Stimulated activated CD4-positive, alpha-beta T cell treated with anti-CD3 and anti-CD28 coated beads, Interleukin-1b, Interleukin-23, amount 100 ng/mL, for 4 hours (primary cell): Measurements from ENCODE around the gene GMCL1.
A peak's percentile ranks its signal among the peaks of the same experiment; 100 is the strongest.
"Not testable (repeated sequence)": the region's sequence is repeated elsewhere in the genome, so short reads cannot be mapped to it uniquely, and the experiment has no call there.

Source experiments
- DNase-seq, 2 donors: peaks; one replicate each; pipeline ENCODE4 v3.0.0-alpha.2; 2020; ENCODE audit warnings: low read depth in 2 of 2

The GMCL1 gene

DNA sequence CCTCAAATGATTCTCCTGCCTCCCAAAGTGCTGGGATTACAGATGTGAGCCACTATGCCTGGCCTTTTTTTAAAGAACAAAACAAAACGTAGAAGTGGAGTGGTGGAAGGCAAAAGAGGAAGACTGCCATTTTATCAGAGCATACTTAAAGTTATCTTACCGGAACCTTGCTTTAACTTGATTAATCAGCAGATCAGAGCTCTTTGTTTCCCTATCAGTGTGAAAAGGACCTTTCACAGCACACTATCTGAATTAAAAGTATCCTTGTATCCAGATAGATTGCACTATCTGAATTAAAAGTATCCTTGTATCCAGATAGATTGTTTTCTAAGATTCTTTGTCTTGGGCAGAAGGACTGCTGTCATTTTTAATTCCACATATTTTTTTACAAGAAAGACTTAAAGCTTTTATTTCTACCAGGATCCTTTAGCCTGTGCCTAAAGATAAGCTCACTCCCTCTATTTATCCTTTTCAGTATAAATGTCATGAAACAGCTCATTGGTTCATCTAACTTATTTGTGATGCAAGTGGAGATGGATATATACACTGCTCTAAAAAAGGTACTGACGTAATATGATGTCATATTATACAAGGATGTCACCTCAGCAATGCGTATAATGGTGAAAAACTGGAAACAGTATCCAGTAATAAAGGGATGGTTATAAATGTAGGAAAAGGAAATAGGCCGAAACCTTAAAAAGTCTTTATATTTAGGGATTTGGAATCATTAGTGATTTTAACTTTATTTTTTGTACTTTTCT lies 17.8 kb downstream of the GMCL1 start:
- no peak for DNase-seq

DNA sequence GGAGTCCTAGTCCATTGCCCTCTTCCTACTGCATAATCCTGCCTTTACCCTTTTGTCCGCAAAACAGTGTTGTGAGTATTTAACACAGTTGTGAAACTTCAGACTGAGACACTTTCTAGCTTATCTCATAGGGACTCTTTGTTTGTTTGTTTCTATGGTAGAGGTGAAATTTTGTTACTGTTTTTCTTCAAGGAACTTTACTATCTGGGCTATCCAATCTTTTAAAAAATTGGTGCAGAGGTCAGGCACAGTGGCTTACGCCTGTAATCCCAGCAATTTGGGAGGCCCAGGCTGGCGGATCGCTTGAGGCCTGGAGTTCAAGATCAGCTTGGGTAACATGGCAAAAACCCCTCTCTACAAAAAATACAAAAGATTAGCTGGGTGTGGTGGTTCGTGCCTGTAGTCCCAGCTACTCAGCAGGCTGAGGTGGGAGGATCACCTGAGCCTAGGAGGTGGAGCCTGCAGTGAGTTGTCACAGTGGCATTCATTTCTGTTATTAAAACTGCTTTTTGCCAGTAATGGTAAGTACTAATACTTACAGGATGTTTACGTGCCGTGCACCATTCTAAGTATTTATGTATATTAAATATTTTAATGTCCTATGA lies 18.8 kb downstream of the GMCL1 start:
- no peak for DNase-seq

DNA sequence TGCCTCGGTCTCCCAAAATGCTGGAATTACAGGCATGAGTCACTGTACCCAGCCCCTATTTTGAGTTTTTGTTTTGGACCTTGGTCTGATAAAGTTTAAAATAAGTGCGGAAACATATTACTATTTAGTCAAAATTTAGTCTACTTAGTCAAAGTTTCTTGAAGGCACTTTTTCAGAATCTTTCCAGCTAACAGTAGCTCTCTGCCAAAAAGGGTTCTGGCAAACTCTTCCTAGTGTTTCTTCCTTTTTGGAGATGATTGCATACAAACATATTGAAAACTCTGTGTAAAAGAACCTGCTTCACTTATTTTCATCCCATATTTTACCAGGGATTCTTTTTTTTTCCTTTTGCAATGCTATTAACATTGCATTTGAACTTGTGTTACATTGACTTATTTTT lies 28.8 kb downstream of the GMCL1 start:
- DNase-seq, result no peak

DNA sequence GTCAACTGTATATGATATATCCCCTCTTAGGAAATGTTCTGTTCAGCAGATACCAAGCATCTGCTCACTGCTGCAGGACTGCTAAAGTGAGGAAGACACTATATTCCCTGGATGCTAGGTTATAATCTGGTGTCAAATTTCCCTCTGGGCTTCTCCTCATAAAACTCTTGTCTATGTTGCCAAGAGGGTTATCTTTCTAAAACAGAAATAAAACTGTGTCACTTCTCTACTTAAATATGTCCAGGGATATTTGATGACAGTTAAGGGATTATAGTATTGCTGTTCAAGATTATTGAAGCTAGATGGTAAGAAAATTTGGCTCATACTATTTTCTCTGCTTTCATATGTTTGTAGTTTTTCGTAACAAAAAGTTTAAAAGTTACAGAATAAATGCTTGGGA lies 33.8 kb downstream of the GMCL1 start:
- no peak for DNase-seq

DNA sequence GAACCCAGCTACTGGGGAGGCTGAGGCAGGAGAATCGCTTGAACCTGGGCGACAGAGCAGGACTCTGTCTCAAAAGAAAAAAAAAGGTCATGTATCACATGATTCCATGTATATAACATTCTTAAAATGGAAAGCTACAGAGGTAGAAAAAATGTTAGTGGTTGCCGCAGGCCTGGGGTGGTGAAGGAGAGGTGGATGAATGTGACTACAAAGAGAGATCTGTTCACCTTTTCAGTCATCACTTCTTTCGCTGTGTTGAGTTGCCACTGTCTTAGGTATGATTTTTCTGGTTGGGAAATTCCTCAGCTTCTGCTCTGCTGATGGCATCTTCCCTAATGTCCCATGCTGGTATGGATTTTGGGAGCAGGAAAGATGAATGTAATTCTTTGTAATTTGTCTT lies 59.0 kb downstream of the GMCL1 start:
- no peak for DNase-seq

DNA sequence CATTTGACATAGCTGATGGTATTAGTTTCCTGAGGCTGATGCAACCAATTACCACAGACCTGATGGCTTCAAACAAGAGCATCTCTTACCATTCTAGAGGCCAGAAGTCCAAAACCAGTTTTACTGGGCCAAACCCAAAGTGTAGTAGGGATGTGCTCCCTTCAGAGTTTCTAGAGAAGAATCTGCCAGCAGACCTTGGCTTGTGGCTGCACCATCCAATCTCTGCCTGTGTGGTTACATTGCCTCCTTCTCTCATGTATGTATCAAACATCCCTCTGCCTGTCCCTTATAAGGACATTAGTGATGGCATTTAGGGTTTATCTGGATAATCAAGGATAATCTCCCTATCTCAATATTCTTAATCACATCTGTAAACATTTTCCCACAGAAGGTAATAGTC lies 59.8 kb downstream of the GMCL1 start:
- no peak for DNase-seq

DNA sequence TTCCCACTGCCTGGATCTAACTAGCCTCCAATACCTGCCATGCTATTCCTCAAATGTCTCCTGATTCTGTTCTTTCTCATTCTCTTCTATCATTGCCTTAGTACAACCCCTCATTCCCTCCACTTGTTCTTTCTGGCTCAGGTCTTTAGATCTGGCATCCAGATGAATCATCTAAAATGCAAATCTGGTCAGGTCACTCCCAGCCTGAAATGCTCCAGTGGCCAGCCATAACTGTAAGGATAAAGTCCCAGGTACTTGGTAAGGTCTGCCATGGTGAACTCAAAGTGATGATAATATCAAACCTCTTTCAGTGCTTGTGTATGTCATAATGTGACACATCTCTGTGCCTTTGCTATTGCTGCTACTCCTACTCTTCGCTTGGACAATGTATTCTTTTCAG lies 61.4 kb downstream of the GMCL1 start:
- DNase-seq, result no peak

DNA sequence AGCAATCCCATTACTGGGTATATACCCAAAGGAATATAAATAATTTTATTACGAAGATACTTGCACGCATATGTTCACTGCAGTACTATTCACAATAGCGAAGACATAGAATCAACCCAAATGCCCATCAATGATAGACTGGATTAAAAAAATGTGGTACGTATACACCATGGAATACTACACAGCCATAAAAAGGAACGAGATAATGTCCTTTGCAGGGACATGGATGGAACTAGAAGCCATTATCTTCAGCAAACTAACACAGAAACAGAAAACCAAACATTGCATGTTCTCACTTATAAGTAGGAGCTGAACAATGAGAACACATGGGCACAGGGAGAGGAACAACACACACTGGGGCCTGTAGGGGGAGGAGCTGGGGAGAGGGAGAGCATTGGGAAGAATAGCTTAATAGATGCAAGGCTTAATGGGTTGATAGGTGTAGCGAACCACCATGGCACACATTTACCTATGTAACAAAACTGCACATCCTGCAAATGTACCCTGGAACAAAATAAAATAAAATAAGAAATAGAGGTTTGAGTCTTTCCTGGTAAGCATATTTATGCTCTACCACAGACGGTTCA lies 63.5 kb downstream of the GMCL1 start:
- not testable (repeated sequence) for DNase-seq

DNA sequence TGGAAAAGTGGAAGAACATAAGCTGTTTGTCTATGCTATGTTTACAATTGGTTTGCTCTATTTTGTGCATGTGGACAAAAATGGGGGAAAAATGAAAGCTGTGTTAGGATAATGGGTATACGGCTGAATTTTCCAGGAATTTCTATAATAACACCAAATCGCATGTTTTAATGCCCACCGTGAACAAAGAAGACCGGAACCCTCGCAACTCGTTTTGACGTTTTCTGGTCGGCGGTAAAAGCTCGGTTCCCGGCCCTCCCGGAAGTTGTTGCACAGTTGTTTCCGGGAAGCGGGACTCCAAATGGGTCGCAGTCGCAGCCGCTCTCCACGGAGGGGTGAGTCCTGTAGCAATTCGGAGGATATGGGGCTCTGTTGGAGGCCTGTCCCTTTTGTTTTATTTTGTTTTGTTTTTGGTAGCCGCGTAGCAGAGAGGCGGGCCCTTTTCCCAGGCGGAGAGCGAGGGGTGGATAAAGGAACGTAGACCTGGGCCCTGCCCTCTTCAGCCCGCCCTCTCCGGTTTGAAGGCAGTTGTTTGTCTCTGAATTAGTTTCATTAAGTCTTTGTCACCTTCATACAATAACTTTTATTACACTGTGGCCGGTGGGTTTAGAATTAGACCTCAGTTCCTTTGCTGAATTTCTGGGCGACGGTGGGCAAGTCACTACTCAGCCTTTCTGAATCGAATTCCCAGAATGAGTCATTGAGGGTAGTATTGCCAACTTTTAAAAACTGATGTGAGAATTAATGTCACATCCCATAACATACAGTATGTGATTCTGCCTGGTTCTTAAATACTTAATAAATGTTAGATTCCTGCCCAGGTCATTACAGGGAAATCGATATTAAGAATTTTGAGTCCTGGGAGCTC lies 64.5 kb downstream of the GMCL1 start, which contains the start of gene SNRNP27:
SNRNP27 (plus strand) TSS at position 273 of the 868 bp plus-strand sequence; CDS start at position 302, 29 bp downstream.
- peak; percentile 65 to 69 for DNase-seq

DNA sequence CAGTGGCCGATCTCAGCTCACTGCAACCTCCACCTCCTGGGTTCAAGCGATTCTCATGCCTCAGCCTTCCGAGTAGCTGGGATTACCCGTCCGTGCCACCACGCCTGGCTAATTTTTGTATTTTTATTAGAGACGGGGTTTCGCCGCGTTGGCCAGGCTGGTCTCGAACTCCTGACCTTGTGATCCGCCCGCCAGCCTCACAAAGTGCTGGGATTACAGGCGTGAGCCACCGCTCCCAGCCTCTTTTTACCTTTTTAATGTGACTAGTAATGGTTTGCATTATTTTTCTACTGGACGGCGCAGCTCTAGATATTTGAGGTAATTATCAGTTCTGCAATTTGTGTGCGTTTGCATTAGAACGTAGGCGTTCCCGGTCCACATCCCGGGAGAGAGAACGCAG lies 65.3 kb downstream of the GMCL1 start:
- DNase-seq, result not testable (repeated sequence)

DNA sequence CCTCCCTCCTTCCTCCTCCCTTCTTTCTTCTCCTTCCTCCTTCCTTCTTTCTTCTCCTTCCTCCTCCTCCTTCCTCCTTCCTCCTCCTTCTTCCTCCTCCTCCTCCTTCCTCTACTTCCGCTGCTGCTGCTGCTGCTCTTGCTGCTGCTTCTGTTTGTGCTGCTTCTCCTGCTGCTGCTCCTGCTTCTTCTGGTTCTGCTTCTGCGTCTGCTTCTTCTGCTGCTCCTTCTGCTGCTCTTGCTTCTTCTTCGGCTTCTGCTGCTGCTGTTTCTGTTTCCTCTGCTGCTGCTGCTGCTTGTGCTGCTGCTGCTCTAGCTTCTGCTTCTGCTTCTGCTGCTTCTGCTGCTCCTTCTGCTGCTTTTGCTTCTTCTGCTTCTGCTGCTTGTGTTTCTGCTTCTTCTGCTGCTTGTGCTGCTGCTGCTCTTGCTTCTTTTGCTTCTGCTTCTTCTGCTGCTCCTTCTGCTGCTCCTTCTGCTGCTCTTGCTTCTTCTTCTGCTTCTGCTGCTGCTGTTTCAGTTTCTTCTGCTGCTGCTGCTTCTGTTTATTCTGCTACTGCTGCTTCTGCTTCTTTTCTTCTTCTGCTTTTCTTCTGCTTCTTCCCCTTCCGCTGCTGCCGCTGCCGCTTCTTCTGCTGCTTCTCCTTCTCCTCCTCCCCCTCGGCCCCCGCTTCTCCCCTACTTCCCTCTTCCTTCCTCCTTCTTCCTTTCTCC lies 72.9 kb downstream of the GMCL1 start:
- DNase-seq, result no peak

DNA sequence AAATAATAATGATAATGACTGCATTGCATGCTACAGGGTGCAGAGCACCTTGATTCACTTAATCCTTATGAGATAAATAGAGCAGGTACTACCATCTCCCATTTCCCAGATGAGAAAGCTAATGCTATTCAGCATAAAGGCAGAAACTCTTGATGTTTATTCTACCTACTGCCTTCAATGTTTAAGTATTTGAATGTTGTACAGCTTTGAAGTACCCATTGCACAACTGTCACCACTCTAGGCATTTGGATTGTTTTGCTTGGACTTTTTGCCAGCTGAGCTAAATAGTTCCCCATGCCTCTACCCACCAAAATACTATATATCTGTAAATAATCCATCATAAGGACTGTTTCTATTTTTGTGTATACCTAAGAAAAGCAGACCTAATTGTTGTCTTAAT lies 77.8 kb downstream of the GMCL1 start:
- no peak for DNase-seq

DNA sequence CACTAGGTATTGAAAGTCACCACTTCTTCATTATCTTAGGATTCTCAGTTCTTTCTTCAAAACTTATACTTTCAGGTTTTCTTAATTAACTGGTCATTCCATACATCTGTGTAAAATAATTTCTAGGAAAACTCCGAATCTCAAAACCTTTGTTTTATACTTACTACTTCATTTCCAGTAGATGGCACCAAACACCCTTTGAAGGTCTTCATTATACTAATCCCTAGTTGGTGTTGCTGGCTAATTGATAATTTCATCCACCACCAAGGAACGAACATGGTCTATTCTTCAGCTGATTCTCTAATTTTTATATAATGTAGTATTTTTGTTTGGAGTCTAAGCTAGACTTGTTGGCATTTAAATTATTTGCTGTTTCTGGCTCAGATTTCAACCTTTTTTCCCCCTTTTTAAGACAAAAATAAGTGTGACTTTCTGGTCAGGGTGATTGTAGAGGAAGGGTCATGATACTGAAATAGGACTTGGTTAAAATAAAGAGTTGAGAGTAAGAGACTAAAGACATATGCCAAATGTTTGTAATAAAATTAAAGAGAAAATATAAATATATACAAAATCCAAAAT lies 82.6 kb downstream of the GMCL1 start:
- no peak for DNase-seq

DNA sequence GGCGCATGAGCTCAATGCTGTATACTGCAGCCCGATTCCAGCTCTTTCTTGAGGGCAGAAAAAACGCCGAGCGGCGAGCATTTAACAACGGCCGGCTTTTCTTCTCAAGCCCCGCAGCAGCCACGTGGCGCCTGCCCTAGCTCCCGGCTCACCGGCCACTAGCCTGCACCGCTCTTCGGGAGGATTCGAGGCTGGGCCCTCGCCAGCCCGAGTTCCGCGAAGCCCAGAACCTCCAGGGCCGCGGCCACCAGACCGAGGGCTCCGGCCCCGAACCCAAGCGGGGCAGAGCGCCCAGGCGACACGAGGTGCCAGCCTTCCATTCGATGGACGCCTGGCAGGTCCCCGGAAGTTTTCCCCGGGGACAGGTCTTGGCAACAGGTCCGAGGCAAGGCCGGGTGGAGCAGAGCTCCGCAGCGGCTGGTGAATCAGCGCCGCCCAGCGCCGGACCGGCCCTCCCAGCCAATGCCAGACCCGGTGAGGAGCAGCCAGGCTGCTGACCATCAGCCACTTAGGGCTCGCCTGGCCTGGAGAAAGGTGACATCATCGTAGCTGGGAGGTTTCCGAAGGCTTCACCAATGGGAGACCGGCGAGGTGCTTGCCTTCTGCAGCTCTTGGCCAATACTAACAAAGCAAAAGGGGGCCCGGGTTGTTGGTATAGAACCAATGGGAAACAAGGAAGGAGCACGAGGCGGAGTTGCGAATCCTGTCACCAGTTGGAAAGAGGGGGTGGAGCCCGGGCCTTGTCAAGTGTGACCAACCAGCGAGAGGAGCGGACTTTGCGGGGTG lies 84.9 kb downstream of the GMCL1 start:
- DNase-seq, result peak in 1 of 2 donors; percentile 15

DNA sequence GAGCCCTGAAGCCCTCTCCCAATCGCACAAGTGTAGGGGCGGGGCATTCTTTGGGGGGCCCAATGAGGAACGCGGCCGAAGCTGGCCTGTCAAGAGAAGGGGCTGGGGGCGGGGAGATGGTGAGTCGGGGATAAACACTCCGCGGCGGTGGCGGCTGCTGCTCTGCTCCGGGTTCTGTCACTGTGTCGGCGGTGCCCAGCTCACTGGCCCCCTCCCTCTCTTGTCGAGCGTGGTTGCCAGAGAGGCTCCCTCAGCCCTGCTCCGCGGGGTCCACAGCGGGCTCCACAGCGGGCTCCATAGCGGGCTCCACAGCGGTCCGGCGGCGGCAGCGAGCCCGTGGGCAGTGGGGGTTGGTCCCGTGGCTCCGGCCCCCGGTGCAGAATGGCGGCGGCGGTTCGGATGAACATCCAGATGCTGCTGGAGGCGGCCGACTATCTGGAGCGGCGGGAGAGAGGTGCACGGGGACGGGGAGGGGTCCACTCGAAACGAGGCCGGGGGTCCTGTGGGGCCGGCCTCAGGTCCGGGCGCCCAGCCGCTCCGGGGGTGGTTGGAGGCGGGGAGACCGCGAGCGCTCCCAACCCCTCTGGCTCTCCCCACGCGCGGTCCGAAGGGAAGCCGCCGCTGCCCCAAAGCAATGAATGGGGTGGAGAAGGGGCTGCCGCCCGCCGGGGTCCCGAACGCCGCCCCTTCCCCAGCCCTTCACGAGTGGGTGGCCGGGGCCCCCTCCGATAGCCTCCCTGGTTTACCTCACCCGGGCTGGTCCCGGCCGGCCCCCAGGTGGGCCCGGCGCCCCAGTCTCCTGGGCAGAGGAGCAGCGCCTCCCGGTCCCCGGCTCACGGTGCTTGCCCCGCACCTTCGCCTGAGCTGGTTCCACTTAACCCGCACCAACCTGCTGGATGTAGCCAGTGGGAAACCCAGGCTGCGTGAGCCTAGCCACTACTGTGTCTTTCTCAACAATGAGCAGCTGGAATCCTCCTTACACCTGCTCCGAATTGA lies 85.8 kb downstream of the GMCL1 start, which contains the start of gene MXD1:
MXD1 (plus strand) TSS at position 160 of the 996 bp plus-strand sequence; CDS start at position 382, 222 bp downstream.
- DNase-seq, result peak; percentile 97 to 99

DNA sequence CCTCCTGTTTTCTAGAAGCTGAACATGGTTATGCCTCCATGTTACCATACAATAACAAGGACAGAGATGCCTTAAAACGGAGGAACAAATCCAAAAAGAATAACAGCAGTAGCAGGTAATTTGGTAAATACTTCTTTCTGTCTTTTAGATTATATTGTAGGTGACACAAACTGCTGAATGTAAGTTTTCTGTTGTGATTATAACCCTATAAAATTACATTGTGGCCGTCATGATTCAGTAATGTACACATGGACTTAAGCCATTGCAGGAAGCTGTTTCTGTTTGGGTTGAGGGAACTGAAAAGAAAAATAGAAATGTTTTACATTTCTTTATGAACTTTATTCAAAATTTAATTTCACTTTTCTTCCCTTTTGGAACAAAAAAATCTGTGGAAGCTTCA lies 86.6 kb downstream of the GMCL1 start:
- no peak for DNase-seq

DNA sequence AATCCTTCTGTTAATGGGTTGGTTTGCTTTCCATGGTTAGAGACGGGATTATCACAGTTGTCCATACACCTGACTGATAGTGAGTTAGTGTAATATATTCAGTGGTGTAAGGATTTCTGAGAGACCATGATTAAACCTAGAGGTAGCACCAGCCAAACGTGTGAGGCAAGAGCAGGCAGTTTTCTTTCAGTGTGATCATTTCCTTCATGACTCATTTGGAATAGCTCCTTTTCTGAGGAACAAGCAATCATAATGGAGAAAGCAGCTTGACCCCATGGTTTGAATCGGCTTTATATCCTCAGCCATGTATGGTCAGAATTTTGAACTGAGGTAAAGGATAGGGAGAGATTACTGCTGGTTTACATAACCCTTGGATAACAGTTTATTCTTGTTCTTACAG lies 88.4 kb downstream of the GMCL1 start:
- no peak for DNase-seq

DNA sequence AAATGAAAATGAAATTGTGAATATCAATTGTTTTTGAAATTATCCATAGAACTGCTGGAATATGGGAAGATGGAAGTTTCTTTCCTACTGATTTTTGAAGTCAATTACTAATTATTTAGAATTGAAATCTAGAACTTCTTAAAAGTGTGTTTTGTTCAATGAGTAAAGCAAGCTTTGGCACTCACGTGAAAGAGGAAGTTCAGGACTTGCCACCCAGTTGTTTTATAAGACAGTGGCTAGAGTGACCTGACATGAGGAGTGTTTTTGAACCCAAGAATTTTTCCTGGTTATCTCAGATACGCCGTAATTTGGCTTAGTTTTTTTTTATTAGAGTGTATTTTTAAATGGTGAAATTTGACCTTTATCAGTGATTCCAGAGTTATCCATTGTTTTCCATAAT lies 88.9 kb downstream of the GMCL1 start:
- DNase-seq, result no peak

DNA sequence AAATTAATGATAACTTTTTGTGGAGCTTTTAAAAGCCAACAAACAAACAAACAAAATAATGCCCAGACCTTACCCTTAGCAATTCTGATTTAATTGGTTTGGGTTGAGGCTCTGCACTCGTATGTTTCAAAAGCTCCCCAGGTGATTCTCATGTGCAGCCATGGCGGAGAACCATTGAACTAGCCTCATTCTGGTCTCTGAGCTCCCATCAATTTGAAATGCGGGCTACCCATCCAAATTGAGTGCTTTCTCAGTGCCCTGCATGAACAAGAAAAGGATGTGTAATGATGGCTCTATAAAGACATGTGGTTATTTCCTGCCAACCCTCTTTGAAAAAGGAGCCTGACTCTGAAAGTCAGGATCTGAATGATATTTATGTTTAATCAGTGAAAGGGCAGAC lies 93.7 kb downstream of the GMCL1 start:
- no peak for DNase-seq
